SK-N-SH (cell line): ENCODE results near the gene PNPLA5. TPM values are rescaled to one million over a fixed set of nuclear protein-coding genes. Genes with fewer than 3 reads are reported as not detected.

ENCODE experiments used
- CTCF ChIA-PET: fragments of 300-600, 350-600 bp; formaldehyde crosslinking; extraction: SDS; loops from one replicate; lab custom pipeline; 2021; lab: Yijun Ruan, JAX
- POLR2A ChIA-PET: fragments of 350-600 bp; sonication (Branson Sonifier 250); formaldehyde crosslinking; extraction: SDS; loops from one replicate; lab custom pipeline; 2020; ENCODE audit warnings: antibody characterized with exemption, inconsistent platforms; lab: Yijun Ruan, JAX
- DNase-seq: peaks from one replicate; pipeline ENCODE4 v3.0.0; 2012
- H2AFZ ChIP-seq: fragments of 200-600 bp; sonication (generic); 2 replicates; pipeline ENCODE4 v1.8.1; 2016; ENCODE audit warnings: antibody characterized with exemption, mild to moderate bottlenecking, low read depth
- H3F3A ChIP-seq: fragments of 200-600 bp; sonication (generic); replicated peaks from 2 replicates; pipeline ENCODE3; 2016; ENCODE audit warnings: antibody characterized with exemption, mild to moderate bottlenecking; ENCODE audit not compliant: insufficient read depth
- H3K27ac ChIP-seq, 2 experiments: fragments of 200-500 bp in 1 of 2; fragments of 200-600 bp in 1 of 2; sonication (Bioruptor generic) in 1 of 2; sonication (generic), shearing (Covaris generic) in 1 of 2; 2 replicates each; pipeline versions ENCODE4 v1.5.1 to v1.6.1; 2014 to 2016; ENCODE audit warnings: low read depth in 2 of 2, inconsistent platforms in 1 of 2, low read length in 1 of 2, mild to moderate bottlenecking in 1 of 2, mixed read lengths in 1 of 2
- H3K27me3 ChIP-seq: fragments of 200-600 bp; sonication (generic), shearing (Covaris generic); 2 replicates; pipeline ENCODE4 v1.6.1; 2016; ENCODE audit warnings: mixed run types; ENCODE audit not compliant: insufficient read depth
- H3K36me3 ChIP-seq, 2 experiments: fragments of 200-500 bp in 1 of 2; fragments of 200-600 bp in 1 of 2; sonication (Bioruptor generic) in 1 of 2; sonication (generic) in 1 of 2; replicated peaks in 1 of 2; 2 replicates each; pipeline versions ENCODE3 to v1.5.1; 2014 to 2016; ENCODE audit warnings: low read length in 1 of 2, mild to moderate bottlenecking in 1 of 2; ENCODE audit not compliant: insufficient read depth in 2 of 2, control insufficient read depth in 1 of 2
- H3K4me1 ChIP-seq, 2 experiments: fragments of 200-500 bp in 1 of 2; fragments of 200-600 bp in 1 of 2; sonication (Bioruptor generic) in 1 of 2; sonication (generic), shearing (Covaris generic) in 1 of 2; 2 replicates each; pipeline versions ENCODE4 v1.5.1 to v1.6.1; 2014 to 2016; ENCODE audit warnings: low read depth in 1 of 2, low read length in 1 of 2, mixed run types in 1 of 2; ENCODE audit not compliant: insufficient read depth in 2 of 2, control insufficient read depth in 1 of 2
- H3K4me2 ChIP-seq: fragments of 200-600 bp; sonication (generic), shearing (Covaris generic); 2 replicates; pipeline ENCODE4 v1.6.1; 2017; ENCODE audit warnings: mixed run types
- H3K4me3 ChIP-seq, 2 experiments: fragments of 200-500 bp in 1 of 2; fragments of 200-600 bp in 1 of 2; sonication (Bioruptor generic) in 1 of 2; sonication (generic), shearing (Covaris generic) in 1 of 2; 2 replicates each; pipeline versions ENCODE4 v1.5.1 to v1.8.1; 2014 to 2016; ENCODE audit warnings: low read depth in 2 of 2, inconsistent platforms in 1 of 2, low read length in 1 of 2, mild to moderate bottlenecking in 1 of 2, mixed read lengths in 1 of 2, moderate library complexity in 1 of 2
- H3K79me2 ChIP-seq: fragments of 200-600 bp; sonication (generic); 2 replicates; pipeline ENCODE4 v1.8.1; 2017; ENCODE audit warnings: mild to moderate bottlenecking; ENCODE audit not compliant: insufficient read depth
- H3K9ac ChIP-seq: fragments of 200-600 bp; sonication (generic); 2 replicates; pipeline ENCODE4 v1.6.1; 2017; ENCODE audit warnings: mixed run types
- H3K9me2 ChIP-seq: fragments of 200-600 bp; sonication (generic); 2 replicates; pipeline ENCODE4 v1.6.1; 2017; ENCODE audit warnings: mixed run types
- H3K9me3 ChIP-seq: fragments of 200-600 bp; sonication (generic); 2 replicates; pipeline ENCODE4 v1.6.1; 2017; ENCODE audit warnings: mixed run types, mild to moderate bottlenecking, moderate library complexity
- H4K20me1 ChIP-seq: fragments of 200-600 bp; sonication (generic); 2 replicates; pipeline ENCODE4 v1.6.1; 2017; ENCODE audit warnings: mild to moderate bottlenecking, mixed run types; ENCODE audit not compliant: insufficient read depth
- CHD2 ChIP-seq: fragments of 150-350 bp; IDR thresholded peaks from 2 replicates; pipeline ENCODE4 v1.6.1; 2018; ENCODE audit warnings: low read length; ENCODE audit not compliant: partially characterized antibody
- ELF1 ChIP-seq: IDR thresholded peaks from 2 replicates; pipeline ENCODE4 v1.4.0; 2012
- FOSL2 ChIP-seq: IDR thresholded peaks from 2 replicates; pipeline ENCODE4 v1.4.0; 2012; ENCODE audit warnings: low read depth, mild to moderate bottlenecking, moderate library complexity, borderline replicate concordance
- FOXJ3 ChIP-seq: sonication (generic); formaldehyde crosslinking; IDR thresholded peaks from 2 replicates; pipeline ENCODE4 v1.5.1; 2020; ENCODE audit warnings: mild to moderate bottlenecking, missing genetic modification reagents
- FOXM1 ChIP-seq: IDR thresholded peaks from 2 replicates; pipeline ENCODE4 v1.4.0; 2012; ENCODE audit warnings: low read depth, mild to moderate bottlenecking
- MXI1 ChIP-seq: IDR thresholded peaks from 2 replicates; pipeline ENCODE4 v1.6.1; 2012; ENCODE audit warnings: mild to moderate bottlenecking, low read depth, low read length, improper control_type of control experiment
- POLR2AphosphoS5 ChIP-seq: IDR thresholded peaks from 2 replicates; pipeline ENCODE4 v1.6.1; 2012; ENCODE audit warnings: low read depth, low read length
- RAD21 ChIP-seq: IDR thresholded peaks from 2 replicates; pipeline ENCODE4 v1.6.1; 2012; ENCODE audit warnings: mild to moderate bottlenecking, low read length
- RFX5 ChIP-seq: IDR thresholded peaks from 2 replicates; pipeline ENCODE4 v1.6.1; 2012; ENCODE audit warnings: mild to moderate bottlenecking, improper control_type of control experiment, low read length
- YY1 ChIP-seq: IDR thresholded peaks from 2 replicates; pipeline ENCODE4 v1.4.0; 2012; ENCODE audit warnings: low read depth, mild to moderate bottlenecking
- WGBS: methylation state at CpG from one replicate; pipeline ENCODE4 v1.1.6; 2017; ENCODE audit warnings: low lambda C conversion rate; 5-methylcytosine and 5-hydroxymethylcytosine counted together
- polyA plus RNA-seq, 3 experiments: library from polyadenylated mRNA; depleted of rRNA; stranded (reverse); fragments of >200 nt; gene quantifications; 2 replicates each; pipeline ENCODE4 v1.2.3, GENCODE V29; 2012
- TF ChIP-seq, protein P1 (sequence below): IDR thresholded peaks from 2 replicates; pipeline ENCODE4 v1.6.1; 2012; ENCODE audit warnings: mild to moderate bottlenecking, low read depth, low read length, moderate library complexity

PNPLA5 gene
- polyA plus RNA-seq, 1 of the 3 experiments (the other 2 are of a cell fraction), result not detected

DNA sequence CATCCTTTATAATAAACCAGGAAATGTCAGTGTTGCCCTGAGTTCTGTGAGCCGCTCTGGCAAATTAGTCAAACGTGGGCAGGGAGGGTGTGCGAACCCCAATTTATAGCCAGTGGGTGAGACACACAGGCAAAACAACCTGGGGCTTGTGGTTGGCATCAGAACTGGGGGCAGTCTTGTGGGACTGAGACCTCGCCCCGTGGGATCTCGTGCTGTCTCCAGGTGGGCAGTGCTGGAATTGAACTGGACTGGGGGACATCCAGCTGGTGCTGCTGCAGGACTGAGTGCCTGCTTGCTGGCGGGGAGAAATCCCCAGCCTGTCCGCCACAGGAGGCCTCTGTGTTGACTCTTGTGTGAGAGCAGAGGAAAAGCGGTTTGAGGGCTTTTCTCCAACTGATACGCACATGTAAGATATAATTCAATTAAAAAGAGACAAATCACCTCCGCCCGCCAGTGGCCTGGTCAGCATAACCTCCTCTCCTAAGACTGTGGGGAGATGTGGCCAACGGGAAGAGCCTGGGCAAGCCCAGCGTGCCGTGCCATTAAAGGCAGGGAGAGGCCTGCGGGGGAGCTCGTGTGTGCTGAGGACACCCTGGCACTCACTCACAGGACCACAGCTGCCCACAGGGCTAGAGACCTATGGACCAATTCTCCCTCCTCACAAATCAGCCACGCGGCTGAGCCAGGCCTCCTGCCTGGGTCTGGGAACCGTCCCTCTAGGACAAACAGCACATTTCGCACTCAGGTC lies 47.9 kb downstream of the PNPLA5 start:
- Histone ChIP-seq H3F3A (no peaks in the 10 kb centered on the region), H3K9ac (no peak overlapping the region), H3K27ac (peak overlapping the region in 1 of 2 experiments; percentile 76; a peak in 2 of 4 replicates), H4K20me1 (no peaks in the 10 kb centered on the region), H3K4me3 (no peak overlapping the region), H3K36me3 (no peaks in the 10 kb centered on the region), H3K9me2 (no peaks in the 10 kb centered on the region), H3K9me3 (no peaks in the 10 kb centered on the region), H2AFZ (no peak overlapping the region), H3K4me2 (no peak overlapping the region), H3K4me1 (peaks cover 0 to 38% of the 10 kb centered on the region in 2 experiments; a peak in 1 of 4 replicates), H3K79me2 (no peaks in the 10 kb centered on the region), H3K27me3 (no peaks in the 10 kb centered on the region)
- peak; percentile 79 for DNase-seq
- 68% methylated on average over 5 of the region's 21 CpGs for whole genome bisulfite sequencing
- POLR2A ChIA-PET, result interaction anchor here (0.8 to 0.9 kb wide), 2 partner anchors 13 to 14 kb away, joined by 3 read pairs; no protein-coding TSS in a partner anchor
- TF ChIP-seq FOXJ3, result no peak
- TF ChIP-seq MXI1, result peak; percentile 50; the same call in 1 of the 2 replicates
- CTCF ChIA-PET, result interaction anchor here (0.9 to 1.2 kb wide), 4 partner anchors 9 to 102 kb away, joined by 3 to 4 read pairs (median 3); no protein-coding TSS in a partner anchor

DNA sequence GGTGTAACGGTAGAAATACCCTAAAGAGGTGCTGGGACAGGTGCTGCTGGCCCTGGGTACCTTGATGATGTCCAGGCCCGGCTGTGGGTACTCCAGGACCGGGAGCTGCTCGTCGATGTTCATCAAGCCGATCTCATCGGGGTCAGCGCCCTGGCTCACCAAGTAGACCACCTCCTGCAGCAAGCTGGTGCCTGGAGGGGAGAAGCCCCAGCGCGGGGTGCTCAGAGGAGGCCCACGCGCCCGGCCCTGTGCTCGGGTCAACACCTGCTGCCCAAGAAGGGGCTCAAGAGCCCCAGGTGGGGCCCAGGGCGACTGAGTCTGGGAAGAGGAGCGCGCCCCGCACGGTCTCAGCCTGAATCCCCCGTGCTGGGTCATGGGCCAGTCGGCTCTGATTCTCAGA lies 50.1 kb downstream of the PNPLA5 start:
- Histone ChIP-seq H3K9ac (no peak overlapping the region), H3K4me1 (peaks cover 0 to 22% of the 10 kb centered on the region in 2 experiments; a peak in 1 of 4 replicates), H3K79me2 (no peaks in the 10 kb centered on the region), H3K27me3 (no peaks in the 10 kb centered on the region), H3K4me2 (no peak overlapping the region), H3F3A (no peaks in the 10 kb centered on the region), H3K9me2 (no peaks in the 10 kb centered on the region), H4K20me1 (no peaks in the 10 kb centered on the region), H3K27ac (no peak overlapping the region), H3K4me3 (no peak overlapping the region), H2AFZ (no peak overlapping the region), H3K9me3 (no peaks in the 10 kb centered on the region), H3K36me3 (no peaks in the 10 kb centered on the region)
- DNase-seq, result no peak
- POLR2A ChIA-PET, result no interaction called here
- WGBS, result 100% methylated on average over 4 of the region's 21 CpGs
- no peak for TF ChIP-seq RFX5
- no peak for TF ChIP-seq RAD21
- no peak for TF ChIP-seq YY1
- TF ChIP-seq, protein P1, sequence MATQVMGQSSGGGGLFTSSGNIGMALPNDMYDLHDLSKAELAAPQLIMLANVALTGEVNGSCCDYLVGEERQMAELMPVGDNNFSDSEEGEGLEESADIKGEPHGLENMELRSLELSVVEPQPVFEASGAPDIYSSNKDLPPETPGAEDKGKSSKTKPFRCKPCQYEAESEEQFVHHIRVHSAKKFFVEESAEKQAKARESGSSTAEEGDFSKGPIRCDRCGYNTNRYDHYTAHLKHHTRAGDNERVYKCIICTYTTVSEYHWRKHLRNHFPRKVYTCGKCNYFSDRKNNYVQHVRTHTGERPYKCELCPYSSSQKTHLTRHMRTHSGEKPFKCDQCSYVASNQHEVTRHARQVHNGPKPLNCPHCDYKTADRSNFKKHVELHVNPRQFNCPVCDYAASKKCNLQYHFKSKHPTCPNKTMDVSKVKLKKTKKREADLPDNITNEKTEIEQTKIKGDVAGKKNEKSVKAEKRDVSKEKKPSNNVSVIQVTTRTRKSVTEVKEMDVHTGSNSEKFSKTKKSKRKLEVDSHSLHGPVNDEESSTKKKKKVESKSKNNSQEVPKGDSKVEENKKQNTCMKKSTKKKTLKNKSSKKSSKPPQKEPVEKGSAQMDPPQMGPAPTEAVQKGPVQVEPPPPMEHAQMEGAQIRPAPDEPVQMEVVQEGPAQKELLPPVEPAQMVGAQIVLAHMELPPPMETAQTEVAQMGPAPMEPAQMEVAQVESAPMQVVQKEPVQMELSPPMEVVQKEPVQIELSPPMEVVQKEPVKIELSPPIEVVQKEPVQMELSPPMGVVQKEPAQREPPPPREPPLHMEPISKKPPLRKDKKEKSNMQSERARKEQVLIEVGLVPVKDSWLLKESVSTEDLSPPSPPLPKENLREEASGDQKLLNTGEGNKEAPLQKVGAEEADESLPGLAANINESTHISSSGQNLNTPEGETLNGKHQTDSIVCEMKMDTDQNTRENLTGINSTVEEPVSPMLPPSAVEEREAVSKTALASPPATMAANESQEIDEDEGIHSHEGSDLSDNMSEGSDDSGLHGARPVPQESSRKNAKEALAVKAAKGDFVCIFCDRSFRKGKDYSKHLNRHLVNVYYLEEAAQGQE, result no peak
- TF ChIP-seq ELF1, result no peak
- no peak for TF ChIP-seq FOXM1
- TF ChIP-seq CHD2, result no peak
- TF ChIP-seq FOSL2, result no peak
- no peak for TF ChIP-seq POLR2AphosphoS5
- CTCF ChIA-PET, result interaction anchor here (0.8 kb wide), 1 partner anchor 43 kb away, joined by 3 read pairs; no protein-coding TSS in a partner anchor
